ENCODE measurements around the gene ULBP3.

ULBP3 gene

GRCh38 chr6:150068720-150069648, at the start of gene ULBP3:
Gene ULBP3, minus strand, starts transcription at chr6:150069121. Its CDS starts 55 bp downstream, at chr6:150069066.
- DNase-seq: peak; percentile 66 to 72

- DNase-seq: no peak
Observed at GRCh38 chr6:150118627-150119026, 49.7 kb upstream of the ULBP3 start.

DNA sequence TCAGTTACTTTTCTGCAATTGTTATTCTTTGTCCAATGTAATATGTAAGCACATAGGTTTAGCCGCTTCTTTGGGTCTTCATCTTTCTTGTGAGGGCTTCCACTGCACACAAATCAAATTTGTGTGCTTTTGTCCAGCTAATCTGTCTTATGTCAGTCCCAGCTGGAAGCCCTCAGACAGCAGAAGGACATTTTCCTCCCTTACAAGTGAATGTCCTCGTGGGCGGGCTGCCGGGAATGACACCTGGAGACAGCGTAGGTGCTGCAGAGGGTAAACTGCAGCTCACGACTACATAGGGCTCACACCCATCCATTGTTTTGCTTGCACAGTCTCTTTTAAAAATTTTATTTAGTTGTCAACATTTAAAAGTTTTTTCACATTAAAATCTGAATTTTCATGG, 49.3 kb upstream of the ULBP3 start:
- DNase-seq: no peak

- DNase-seq: no peak
Observed at GRCh38 chr6:150116200-150116800, 47.4 kb upstream of the ULBP3 start.

DNA sequence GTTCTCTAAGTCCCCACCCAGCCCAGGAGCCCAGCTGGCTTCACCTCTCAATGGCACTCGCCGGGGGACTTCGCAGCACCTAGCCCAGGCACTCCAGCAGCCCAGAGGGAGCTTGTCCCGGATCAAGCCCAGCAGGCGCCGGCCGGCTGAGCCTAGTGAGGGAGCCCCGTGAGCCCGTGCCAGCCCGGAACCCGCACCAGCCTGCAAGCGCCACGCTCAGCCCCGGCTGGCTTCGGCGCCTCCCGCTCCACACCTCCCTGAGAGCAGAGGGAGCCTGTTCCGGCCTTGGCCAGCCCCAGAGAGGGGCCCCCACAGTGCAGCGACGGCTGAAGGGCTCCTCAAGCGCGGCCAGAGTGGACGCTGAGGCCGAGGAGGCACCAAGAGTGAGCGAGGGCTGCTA, 46.8 kb upstream of the ULBP3 start:
- DNase-seq: no peak

DNA sequence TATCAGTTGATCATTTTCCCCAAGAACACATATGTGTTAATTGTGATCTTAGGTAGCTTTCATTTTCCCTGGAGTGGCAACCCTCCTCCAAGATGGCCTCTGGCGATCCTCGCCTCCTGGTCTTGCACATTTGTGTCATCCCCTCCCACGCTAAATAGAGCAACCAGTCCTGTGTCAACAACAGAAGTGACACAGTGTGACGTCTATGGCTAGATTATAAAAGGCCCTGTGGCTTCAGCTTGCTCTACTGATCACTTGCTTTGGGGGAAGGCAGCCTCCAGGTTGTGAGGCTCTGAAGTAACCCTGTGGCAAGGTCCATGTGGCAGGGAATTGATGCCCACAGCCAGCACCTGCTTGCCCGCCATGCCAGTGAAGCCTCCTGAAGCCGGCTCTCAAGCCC, 43.3 kb upstream of the ULBP3 start:
- no peak for DNase-seq

- DNase-seq: no peak
Observed at GRCh38 chr6:150102750-150103270, 33.9 kb upstream of the ULBP3 start.

- DNase-seq: no peak
Observed at GRCh38 chr6:150100745-150101144, 31.8 kb upstream of the ULBP3 start.

DNA sequence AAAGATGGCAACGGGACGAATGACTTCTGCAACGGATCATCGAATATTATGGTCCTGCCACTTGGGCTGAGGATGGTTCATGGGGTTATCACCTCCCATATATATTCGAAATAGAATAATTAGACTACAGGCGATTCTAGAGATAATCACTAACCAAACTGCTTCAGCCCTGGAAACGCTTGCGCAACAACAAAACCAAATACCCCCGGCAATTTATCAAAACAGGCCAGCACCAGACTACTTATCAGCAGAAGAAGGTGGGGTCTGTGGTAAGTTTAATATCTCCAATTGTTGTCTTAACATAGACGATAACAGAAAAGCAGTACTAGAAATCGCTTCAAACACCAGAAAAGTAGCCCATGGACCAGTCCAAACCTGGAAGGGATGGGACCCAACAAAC, 31.0 kb upstream of the ULBP3 start:
- no peak for DNase-seq

DNA sequence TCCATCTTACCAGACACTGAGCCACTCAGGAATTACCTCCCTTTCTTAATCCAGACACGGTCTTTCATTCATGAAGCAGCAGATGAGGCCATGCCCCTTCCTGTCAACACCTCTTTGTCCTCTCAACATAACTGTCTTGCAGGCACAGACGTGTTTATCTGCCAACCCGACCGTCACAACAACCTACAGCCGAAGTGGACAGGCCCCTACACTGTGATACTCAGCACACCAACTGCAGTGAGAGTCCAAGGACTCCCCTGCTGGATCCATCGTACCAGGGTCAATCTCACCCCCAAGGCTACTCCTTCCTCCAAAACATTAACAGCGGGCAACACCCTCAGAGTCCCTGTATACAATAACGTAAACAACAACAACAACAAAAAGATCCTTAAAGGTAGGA, 30.6 kb upstream of the ULBP3 start:
- no peak for DNase-seq

DNA sequence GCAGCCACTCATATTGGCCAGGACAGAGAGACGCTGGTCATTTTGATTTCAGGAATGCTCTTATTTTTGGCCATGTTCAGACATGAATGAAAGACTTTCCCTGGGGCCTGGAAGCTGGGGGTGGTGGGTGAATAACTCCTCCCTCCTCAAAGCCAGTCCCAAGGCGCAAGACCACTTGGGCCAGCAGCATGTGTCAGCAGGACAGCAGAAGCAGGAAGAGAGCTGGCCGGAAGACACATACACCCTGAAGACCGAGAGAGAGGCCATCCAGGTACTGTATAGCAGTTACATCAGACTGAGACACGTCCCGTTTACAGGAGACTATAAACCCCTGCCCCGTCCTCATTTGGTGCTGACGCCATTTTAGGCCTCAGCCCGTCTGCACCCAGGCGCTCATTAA, 29.2 kb upstream of the ULBP3 start:
- no peak for DNase-seq

- no peak for DNase-seq
Observed at GRCh38 chr6:150093397-150093796, 24.5 kb upstream of the ULBP3 start.

GRCh38 chr6:150091476-150091875, 22.6 kb upstream of the ULBP3 start:
- DNase-seq: no peak

GRCh38 chr6:150090328-150090727, 21.4 kb upstream of the ULBP3 start:
- no peak for DNase-seq

- no peak for DNase-seq
Observed at GRCh38 chr6:150088481-150089154, 19.7 kb upstream of the ULBP3 start.

DNA sequence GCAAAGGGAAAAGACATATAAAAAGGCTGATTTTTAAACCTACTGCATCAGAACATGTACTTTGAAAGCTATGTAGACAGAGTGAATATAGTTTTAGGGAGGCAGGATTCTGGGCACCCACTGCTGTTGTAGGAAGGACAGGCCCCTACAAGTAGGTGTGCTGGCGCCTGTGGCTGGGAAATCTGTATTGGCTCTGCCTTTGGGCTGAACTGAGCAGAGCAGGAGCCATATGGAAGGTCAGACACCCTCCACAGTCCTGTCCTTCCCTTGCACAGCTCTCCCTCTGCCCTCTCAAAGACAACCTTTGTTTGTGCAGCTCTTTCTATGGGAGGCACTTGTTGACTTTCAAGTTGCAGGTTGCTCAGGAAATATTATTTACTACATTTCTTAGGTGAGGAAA, 18.4 kb upstream of the ULBP3 start:
- DNase-seq: no peak

GRCh38 chr6:150086026-150086425, 17.1 kb upstream of the ULBP3 start:
- DNase-seq: no peak

DNA sequence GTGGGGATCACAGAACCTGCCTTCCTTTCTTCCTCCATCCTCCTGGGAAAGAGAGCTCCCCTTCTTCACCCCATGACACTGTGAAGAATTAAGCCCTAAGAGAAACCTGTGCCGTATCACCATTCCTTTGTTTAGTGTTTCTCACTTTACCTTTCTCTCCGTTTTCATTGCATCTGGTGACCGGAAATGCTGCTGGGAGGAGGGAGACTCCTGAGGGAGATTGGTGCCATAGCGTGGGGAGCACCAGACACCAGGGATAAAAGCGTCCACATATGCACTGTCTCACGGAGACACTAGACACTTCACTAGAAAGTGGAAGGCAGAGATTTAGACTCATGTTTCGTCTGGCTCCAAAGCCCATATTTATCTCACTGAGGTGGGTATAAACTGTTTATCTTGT, 15.5 kb upstream of the ULBP3 start:
- no peak for DNase-seq

DNA sequence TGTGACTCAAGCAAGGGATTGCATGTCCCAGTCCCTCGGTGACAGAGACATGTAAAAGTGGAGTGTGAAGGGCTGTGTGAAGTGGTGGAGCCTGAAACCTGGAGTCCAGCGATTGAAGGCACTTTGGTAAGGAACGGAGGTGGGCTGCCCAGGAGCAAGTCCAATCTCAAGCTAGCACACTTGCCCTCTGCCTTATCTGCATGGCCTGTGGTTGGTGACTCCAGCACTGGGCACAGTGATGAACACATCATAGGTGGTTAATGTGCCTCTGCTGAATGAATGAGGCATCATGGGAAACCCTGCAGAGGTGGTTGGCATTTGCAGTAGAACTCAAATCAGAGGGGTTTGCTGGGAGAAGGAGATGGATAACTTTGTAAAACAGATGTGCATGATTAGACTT, 14.9 kb upstream of the ULBP3 start:
- DNase-seq: no peak

- no peak for DNase-seq
Observed at GRCh38 chr6:150081702-150082101, 12.8 kb upstream of the ULBP3 start.

- DNase-seq: peak in 1 of 2 donors; percentile 40
Observed at GRCh38 chr6:150079604-150080003, 10.7 kb upstream of the ULBP3 start.

DNA sequence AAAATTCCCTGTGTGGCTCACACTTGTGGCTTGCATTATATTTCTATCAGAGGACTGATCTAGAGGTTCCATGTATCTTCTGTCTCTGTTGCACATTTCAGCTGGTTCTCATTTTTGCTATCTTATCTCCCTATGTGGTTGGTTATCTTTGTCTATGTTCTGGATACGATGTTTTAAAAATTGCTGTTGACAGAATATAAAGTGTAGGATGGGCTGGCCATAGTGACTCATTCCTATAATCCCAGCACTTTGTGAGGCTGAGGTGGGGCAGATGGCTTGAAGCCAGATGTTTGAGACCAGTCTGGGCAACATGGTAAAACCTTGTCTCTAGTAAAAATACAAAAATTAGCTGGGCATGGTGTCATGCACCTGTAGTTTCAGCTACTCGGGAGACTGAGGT, 9.9 kb upstream of the ULBP3 start:
- no peak for DNase-seq

DNA sequence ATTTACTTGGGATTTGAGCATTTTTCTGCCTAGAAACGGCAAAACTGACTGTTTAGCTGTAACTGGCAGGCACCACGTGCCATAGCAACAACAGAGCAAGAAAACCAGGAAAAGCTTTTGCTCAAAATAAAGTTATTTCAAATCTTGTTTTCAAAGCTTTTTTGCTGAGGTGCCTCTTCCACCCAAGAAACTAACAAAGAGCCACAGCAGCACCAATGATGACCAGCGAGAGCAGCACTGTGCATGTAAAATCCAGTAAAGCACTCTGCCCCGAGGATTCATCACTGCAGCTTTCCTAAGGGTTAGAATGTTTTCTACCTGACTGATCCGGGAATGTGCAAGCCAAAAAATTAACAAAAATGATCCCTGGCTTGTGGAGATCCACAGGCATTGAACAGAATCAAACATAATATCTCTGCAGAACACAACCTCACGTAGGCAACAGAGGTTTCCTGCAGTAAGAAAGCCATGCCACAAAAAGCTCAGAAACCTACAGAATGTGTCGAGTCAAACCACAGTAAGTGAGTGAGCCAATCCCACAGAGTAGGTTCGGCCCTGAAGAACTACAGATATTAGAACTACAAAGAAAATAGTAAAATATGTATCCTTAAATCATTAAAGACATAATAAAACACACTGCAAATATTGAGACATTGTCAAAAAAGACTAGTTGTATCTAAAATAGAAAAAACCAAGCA, 7.4 kb upstream of the ULBP3 start:
- no peak for DNase-seq

Data from CD4-positive, alpha-beta T cell treated with Interleukin-1 beta for 1 hour (primary cell).